ENCODE results near the gene SLC6A12. TPM values are rescaled to one million over a fixed set of nuclear protein-coding genes. Genes with fewer than 3 reads are reported as not detected.
"Not testable (repeated sequence)": the region's sequence is repeated elsewhere in the genome, so short reads cannot be mapped to it uniquely, and the experiment has no call there.

SLC6A12 gene
- total RNA-seq, 1 experiment from 2014 or later: 3.4 TPM

GRCh38 chr12:217029-217428 is 3.1 kb upstream of the SLC6A12 start:
- not testable (repeated sequence) for DNase-seq (ENCODE audit: low read depth)

- no peak for DNase-seq (ENCODE audit: low read depth)
Observed at GRCh38 chr12:215116-215515, 1.2 kb upstream of the SLC6A12 start.

DNA sequence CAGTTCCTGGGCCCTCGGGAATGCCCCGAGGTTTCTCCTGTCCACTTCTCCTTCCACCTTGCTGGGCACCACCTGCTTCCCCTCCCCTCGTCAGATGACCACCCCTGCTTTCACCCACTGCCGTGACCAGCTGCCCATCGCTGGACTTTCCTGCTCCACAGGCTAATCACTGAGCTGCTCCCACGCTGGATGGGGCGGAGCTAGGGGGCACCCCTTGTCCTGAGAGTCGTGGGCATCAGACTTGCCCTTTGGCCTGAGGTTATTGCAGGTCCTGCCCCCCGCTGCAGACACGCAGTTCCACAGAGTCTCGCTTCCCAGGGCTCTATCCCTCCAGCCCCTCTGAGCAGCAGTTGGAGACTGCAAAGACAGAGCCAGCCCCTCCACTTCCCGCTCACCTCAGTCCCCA is 427 bp downstream of the SLC6A12 start:
- DNase-seq (ENCODE audit: low read depth): no peak

GRCh38 chr12:212715-213526 is 1.0 kb downstream of the SLC6A12 start:
- no peak for DNase-seq (ENCODE audit: low read depth)

DNA sequence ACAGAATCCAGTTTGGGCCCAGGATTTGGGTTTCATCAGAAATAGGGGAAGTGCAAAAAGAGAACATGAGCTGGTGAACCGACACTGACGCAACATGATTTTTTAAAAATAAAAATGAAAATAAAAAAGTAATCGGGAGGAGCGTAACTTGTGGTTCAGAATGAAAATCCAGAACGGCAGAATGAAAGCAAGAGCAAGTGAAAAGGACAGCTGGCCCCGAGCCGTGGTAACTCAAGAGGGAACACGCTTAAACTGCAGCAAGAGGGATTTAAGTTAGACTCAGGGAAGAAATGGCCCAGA is 1.6 kb downstream of the SLC6A12 start:
- DNase-seq (ENCODE audit: low read depth): no peak

- DNase-seq (ENCODE audit: low read depth): no peak
Observed at GRCh38 chr12:211639-212414, 2.1 kb downstream of the SLC6A12 start.

GRCh38 chr12:211142-211465 is 2.9 kb downstream of the SLC6A12 start:
- DNase-seq (ENCODE audit: low read depth): no peak

GRCh38 chr12:210277-211141 is 3.4 kb downstream of the SLC6A12 start:
- no peak for DNase-seq (ENCODE audit: low read depth)

DNA sequence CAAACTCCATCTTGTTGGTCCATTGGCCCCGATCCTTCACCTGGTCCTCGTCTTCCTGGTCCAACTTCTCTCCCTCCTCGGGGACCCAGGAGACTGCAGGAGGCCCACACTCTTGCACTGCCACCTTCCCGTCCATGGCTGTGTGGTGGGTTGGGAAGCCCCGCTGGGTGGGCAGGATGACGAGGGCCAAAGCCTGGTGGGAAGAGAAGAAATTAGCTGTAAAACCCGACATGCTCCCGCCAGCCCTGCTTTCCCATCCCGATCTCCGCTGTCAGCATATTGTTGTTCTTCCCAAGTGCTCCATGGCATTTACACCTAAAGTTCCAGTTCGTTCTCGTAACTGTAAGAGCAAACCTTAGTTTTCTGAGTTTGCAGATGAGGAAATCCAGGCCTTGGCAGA is 4.1 kb downstream of the SLC6A12 start:
- no peak for DNase-seq (ENCODE audit: low read depth)

GRCh38 chr12:209246-209645 is 4.7 kb downstream of the SLC6A12 start:
- DNase-seq (ENCODE audit: low read depth): no peak

GRCh38 chr12:208813-209212 is 5.1 kb downstream of the SLC6A12 start:
- no peak for DNase-seq (ENCODE audit: low read depth)

GRCh38 chr12:207804-208203 is 6.2 kb downstream of the SLC6A12 start:
- DNase-seq (ENCODE audit: low read depth): no peak

DNA sequence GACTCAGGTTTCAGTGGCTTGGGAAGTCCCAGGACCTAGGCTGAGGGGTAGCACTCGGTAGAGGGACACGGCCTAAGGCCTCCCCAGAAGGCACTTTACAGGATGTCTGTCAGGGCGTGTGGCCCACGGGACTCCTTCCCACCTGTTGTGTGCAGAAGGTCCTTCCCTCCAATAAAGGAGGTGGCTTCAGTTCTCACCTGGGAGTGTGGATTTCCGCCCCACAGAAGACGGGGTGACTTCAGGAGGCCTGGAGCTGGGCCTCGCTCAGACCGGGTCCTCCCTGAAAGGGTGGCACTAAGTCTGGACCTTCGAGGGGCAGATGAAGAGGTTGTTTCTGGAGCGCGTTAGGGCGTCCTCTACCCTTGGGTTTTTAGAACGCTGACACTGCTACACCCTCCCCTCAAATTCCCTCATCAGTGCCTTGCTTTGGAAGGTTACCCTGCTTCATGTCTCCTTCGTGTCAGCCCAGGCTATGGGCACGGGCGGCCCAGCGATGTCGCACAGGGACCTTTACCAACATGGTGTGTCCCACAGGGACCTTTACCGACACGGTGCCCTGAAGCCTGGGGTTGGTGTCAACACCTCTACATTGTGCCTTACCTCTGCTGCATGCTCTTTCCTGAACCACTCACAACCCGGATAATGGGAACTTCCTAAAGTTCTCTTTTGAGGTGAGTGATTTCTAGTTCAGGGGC is 7.1 kb downstream of the SLC6A12 start:
- DNase-seq (ENCODE audit: low read depth): no peak

- DNase-seq (ENCODE audit: low read depth): no peak
Observed at GRCh38 chr12:205026-205425, 8.9 kb downstream of the SLC6A12 start.

DNA sequence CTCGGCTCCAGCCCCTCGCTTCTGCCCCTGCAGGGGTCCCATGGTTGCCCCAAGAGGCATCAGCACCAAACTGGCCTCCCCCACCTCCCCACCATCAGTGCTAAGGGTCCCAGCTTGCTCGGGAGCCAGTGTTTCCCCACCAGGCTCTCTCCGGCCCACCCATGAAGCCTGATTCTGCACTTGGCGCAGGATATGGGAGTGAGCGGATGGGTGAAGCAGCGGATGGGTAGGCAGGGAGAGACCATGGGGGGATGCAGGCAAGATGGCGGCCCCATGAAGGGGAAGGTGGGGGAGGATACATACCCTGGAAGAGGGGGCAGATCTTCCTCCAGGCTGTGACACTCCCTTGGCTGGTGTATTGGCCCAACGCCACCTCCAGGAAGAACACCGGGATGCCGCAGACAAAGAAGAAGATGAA is 9.7 kb downstream of the SLC6A12 start:
- DNase-seq (ENCODE audit: low read depth): no peak

DNA sequence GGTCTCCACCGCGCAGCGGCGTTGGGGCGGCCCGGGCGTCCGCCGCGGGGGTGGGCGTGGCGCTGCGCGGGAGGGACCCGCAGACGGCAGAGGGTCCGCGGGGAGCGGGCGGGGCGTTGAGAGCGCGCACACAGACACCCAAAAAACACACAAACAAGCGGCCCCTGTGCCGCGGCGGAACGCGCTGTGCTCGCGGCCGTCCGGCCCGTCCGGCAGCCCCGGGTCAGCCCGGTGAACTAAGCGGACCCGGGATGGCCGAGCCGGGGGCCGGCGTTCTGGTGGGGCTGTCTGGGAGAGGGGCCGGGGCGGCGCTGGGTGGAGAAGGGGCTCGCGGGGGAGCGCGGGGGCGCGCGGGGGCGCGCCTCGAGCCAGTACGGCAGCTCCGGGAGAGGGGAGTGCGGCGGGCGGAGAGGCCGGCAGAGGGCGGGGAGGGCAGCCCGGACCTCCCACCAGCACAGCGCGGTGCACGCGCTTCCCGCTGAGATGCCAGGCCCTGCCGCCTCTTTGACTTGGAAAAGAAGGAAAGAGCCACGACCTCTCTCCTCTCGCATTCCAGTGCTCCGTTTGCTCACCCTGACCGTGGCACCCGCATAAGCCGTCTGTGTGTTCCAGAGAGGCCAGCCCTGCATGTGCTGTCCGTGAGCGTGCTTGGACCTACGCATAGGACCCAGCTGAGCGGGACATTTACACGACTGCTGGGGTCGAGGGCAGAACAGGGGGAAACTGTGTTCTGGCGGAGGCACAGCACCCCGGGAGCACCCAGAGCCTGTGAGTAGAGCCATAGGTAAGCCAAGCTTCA is 10.3 kb downstream of the SLC6A12 start:
- peak; percentile 49 for DNase-seq (ENCODE audit: low read depth)

DNA sequence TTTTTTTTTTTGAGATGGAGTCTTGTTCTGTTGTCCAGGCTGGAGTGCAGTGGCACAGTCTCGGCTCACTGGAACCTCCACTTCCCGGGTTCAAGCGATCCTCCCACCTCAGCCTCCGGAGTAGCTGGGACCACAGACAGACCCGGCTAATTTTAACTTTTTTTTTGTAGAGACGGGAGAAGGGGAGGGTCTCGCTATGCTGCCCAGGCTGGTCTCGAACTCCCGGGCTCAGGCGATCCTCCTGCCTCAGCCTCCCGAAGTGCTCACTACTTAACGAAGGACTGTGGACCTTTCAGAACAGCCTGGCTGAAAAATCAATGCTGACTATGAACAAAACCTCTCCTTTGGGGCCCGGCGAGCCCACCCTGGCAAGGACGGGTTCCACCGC is 10.9 kb downstream of the SLC6A12 start:
- DNase-seq (ENCODE audit: low read depth): no peak

- no peak for DNase-seq (ENCODE audit: low read depth)
Observed at GRCh38 chr12:202081-202731, 11.8 kb downstream of the SLC6A12 start.

DNA sequence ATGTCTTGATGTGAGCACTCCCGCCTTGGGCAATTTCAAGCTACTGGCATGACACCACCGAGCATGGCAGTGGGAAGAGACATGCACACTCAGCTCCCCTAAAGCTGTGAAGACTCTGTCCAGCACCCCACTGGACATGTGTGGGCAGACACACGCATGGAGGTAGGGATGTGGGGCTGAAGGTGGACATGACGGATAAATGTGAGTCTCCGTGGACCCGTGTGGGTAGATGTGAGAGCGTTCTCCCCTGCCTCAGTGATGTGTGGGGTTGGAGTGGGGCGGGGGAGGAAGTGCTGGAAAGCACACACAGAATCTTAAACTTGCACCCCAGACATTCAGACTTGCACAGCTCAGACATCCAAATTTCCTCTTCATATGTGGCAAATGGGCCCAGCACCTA is 12.6 kb downstream of the SLC6A12 start:
- no peak for DNase-seq (ENCODE audit: low read depth)

DNA sequence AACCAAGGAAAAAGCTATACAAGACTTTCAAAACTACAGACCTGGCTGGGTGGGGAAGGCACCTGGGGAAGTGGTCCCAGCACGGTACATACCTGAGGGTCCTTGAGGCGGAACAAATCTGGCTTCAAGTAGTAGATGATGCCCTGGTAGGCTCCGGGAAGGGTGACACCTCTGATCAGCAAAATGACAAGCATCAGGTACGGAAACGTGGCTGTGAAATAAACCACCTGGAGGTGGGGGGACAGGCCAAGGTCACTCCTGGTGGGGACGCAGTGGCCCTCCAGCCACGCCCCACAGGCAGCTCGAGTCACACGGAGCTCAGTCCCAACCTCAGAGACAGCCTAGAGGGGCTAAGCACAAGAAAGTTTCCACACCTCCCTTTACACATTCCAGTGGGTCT is 15.3 kb downstream of the SLC6A12 start:
- no peak for DNase-seq (ENCODE audit: low read depth)
